ENCODE results near the gene PLEK2. TPM values are rescaled to one million over a fixed set of nuclear protein-coding genes. Genes with fewer than 3 reads are reported as not detected.

PLEK2 gene
- total and polyA plus RNA-seq, 2 of the 13 experiments (the other 11 are each of a cell fraction or from before 2014, with no cell fraction given), result 0.26 to 1.5 TPM

- TF ChIP-seq SOX13 (IDR thresholded peaks at IDR 0.05), result no peak
- TF ChIP-seq SOX13 (CRISPR knock-in tag; conservative IDR thresholded peaks at IDR 0.05 in 1 of 2, IDR thresholded peaks at IDR 0.05 in 1 of 2), result no peak; a peak in 1 of 4 replicates
- no peak for TF ChIP-seq ZNF512 (CRISPR knock-in tag; IDR thresholded peaks at IDR 0.05)
- no peak for TF ChIP-seq CHCHD3 (CRISPR knock-in tag; IDR thresholded peaks at IDR 0.05)
- TF ChIP-seq ZFP90 (CRISPR knock-in tag; IDR thresholded peaks at IDR 0.05; ENCODE audit: borderline replicate concordance), result no peak
- no peak for TF ChIP-seq MYNN (CRISPR knock-in tag; IDR thresholded peaks at IDR 0.05; ENCODE audit: low read depth)
- TF ChIP-seq POGK (CRISPR knock-in tag; conservative IDR thresholded peaks at IDR 0.05), result peak; percentile 13; the same call in 1 of the 2 replicates
- no peak for TF ChIP-seq PCBP1 (IDR thresholded peaks at IDR 0.05; ENCODE audit: borderline replicate concordance, low read depth, low read length)
- TF ChIP-seq ZSCAN9 (CRISPR knock-in tag; IDR thresholded peaks at IDR 0.05; ENCODE audit: borderline replicate concordance), result no peak
- no peak for TF ChIP-seq ZNF720 (CRISPR knock-in tag; IDR thresholded peaks at IDR 0.05)
- peak; percentile 58 for TF ChIP-seq TAF1 (CRISPR knock-in tag; IDR thresholded peaks at IDR 0.05)
- no peak for TF ChIP-seq JUND (CRISPR knock-in tag; IDR thresholded peaks at IDR 0.05)
- no peak for TF ChIP-seq ZNF775 (CRISPR knock-in tag; IDR thresholded peaks at IDR 0.05; ENCODE audit: borderline replicate concordance)
- TF ChIP-seq AFF4 (CRISPR knock-in tag; IDR thresholded peaks at IDR 0.05), result no peak
- TF ChIP-seq PAF1 (CRISPR knock-in tag; IDR thresholded peaks at IDR 0.05), result no peak
- TF ChIP-seq ZSCAN20 (CRISPR knock-in tag; IDR thresholded peaks at IDR 0.05; ENCODE audit: borderline replicate concordance), result no peak
- TF ChIP-seq ZBTB34 (CRISPR knock-in tag; IDR thresholded peaks at IDR 0.05), result no peak
- no peak for TF ChIP-seq HHEX (CRISPR knock-in tag; IDR thresholded peaks at IDR 0.05)
- TF ChIP-seq EP300 (IDR thresholded peaks at IDR 0.05; ENCODE audit: low read depth in 2 of 2, low read length in 2 of 2), result 0 out of 4 replicates have a peak, but pooled peaks of 1 of the 2 experiments have one; percentile 9
- TF ChIP-seq EP300 (CRISPR knock-in tag; IDR thresholded peaks at IDR 0.05; ENCODE audit: borderline replicate concordance), result no peak
Observed at GRCh38 chr14:67359775-67360469, 52.0 kb downstream of the PLEK2 start, which contains the start of the genes ATP6V1D and EIF2S1 (continued).
